Right kidney (tissue), 1 donor: ENCODE results near the gene EXTL1.

Experiments
- DNase-seq: peaks from one replicate; pipeline ENCODE4 v3.0.0-alpha.2; 2016

Gene EXTL1

DNA sequence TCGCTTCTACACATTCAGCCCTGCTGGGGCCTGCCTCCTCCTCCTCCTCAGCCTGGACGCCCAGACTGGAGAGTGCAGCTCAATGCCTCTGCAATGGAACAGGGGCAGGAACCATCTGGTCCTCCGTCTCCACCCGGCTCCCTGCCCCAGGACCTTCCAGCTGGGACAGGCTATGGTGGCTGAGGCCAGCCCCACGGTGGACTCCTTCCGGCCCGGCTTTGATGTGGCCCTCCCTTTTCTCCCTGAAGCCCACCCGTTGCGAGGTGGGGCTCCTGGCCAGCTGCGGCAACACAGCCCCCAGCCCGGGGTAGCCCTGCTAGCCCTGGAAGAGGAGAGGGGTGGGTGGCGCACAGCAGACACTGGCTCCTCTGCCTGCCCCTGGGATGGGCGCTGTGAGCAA is 1.4 kb downstream of the EXTL1 start:
- no peak for DNase-seq

DNA sequence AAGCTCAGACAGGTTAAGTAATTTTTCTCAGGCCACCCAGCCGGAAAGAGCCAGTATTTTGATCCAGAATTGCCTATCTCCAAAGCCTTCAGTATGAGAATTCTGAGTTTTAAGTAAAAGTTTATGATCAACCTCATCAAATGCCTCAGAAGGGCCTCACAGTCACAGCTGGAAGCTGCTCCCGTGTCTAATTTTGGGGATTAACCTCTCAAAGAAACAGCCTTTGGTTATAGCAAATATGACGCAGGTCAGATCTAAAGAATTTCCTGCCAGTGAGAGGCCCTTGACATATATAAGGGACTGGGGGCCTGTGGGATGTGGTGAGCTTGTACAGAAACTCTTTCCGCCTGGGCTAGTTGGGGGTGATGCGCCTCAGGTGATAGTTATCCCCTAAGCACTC is 2.3 kb downstream of the EXTL1 start:
- DNase-seq = no peak

DNA sequence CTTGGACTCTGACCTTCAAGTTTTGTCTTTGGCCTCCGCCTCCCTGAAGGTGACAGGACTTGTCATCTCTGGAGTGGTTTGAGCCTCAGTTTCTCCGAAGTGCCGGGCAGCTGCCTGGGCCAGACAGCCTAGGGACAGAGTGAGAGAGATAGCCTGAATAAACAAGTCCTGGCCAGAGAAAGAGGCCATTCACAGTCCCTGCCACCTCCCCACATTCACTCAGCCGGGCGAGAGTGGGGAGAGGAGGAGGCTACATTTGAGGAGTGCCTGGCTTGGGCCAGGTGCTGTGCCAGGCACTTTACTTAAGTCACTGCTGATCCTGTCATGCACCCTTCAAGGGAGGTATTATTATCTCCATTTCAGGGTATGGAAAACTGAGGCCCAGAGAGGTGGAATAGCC is 3.5 kb downstream of the EXTL1 start:
- no peak for DNase-seq

DNA sequence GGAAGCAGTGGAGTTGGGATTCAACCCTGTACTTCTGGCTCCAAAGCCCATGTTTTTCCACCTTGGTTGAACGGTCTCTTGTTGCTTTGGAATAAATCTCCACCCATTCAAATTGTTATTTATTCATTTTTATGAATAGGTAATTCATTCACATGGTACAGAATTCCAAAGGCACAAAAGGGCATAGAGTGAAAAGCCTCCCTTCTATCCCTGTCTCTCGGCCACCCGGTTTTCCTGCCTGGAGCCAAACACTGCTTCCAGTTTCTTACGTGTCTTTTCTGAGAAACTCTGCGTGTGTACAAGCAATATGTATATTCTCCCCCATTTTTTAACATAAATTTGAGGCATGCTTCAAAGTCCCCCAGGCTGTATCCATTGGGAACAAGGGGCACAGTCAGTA is 3.9 kb downstream of the EXTL1 start:
- no peak for DNase-seq

DNA sequence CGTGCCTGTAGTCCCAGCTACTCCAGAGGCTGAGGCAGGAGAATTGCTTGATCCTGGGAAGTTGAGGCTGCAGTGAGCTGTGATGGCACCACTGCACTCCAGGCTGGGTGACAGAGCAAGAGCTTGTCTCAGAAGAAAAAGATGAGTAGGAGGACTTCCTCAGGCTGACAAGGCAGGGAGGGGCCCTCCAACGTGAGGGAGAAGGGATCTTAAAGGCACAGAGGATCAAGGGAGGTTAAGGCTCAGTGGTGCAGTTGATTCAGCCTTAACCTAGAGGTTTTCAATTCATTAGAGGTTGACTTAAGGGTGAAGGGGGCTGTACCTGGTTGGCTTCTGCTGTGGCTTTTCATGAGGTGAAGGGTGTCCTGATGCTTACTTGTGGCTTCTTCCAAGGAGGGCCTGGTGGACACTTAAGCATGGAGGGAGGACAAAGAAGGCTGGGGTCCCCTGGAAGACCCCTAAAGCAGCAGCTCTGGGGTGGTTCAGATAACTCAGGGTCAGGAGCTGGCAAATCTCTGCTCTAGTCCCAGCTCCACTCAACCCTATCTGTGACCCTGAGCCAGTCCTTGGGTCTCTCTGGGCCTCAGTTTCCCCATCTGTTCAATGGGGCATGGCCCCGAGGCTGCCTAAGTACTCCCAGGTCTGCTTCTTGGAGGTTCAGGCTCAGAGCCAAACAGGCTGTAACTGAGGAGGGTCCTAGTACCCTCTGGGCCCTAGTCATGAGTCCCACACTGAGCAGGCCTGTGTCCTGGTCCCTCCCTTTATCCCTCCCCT is 6.3 kb downstream of the EXTL1 start:
- DNase-seq = no peak

DNA sequence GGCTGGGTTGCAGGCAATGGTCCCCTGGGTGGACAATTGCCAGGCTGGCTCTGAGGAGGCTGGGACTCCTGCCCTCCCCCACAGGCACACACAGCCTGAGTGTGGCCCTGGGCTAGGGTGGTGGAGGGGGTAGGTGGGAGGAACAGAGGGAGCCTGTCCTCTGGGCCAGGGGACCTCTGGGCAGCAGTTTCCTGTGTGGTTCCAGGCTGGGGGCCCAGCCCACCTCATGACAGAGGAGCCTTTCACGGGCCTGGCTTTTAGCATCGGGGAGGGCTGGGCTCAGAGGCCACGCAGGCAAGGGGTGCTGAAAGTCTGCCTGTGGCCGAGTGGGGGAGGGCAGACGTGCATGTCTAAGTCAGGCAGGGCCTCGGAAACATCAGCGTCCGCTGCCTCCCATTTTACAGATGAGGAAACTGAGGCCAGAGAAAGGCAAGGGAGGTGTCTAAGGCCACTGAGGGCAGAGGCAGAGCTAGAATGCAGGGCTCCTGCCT is 7.0 kb downstream of the EXTL1 start:
- DNase-seq = no peak

DNA sequence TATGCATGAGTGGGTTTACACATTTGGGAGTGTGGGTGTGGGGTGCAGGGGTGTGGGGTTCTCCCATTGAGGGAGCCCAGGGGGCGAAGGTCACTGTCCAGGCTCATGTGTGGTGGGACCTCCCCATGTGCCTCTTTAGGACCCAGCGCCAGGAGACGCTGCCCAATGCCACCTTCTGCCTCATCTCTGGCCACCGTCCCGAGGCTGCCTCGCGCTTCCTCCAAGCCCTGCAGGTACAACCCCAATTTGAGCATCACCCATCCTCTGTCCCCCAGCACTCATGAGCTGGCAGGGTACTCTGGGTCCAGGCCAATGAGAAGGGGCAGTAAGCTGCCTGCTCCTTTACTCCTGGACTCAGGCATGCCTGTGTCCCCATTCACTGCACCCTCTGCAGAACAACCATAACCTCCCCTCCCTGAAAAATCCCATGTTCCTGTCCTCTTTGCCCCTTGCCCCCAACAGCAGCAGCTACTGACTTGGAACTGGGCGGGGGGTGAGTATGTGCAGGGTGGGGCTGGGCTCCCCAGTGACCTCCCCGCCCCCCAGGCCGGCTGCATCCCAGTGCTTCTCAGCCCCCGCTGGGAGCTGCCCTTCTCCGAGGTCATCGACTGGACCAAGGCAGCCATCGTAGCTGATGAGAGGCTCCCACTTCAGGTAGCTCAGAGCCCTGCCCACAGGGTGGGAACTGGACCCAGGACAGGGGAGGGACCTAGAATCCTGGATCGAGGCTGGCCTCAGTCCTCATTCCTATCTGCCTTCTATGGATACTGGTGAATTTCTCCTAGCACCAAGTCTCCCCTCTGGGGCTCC is 7.7 kb downstream of the EXTL1 start:
- no peak for DNase-seq

DNA sequence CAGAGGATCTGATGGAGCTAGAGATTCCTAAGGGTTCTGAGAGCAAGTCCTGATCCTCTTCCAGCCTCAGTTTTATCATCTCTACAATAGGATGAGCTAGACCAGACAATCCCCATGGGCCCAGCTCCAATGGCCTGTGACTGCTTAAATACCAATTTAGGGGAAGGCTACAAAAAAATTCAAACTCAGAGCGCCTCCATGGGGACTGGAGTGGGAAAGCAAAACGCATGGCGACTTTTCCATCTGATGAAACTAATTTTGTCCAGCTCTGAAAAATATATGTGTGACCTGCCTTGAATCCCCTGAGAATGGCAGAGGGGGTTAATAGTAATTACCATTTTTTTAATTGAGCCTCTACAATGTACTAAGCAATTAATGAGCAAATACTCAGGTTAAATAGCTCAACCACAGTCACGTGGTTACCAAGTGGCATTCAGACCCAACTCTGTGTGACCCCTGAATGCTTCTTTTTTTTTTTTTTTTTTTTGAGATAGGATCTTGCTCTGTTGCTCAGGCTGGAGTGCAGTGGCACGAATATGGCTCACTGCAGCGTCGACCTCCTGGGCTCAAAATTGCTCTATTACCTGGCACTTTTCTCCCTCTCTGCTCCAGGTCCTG is 8.4 kb downstream of the EXTL1 start:
- DNase-seq = no peak

DNA sequence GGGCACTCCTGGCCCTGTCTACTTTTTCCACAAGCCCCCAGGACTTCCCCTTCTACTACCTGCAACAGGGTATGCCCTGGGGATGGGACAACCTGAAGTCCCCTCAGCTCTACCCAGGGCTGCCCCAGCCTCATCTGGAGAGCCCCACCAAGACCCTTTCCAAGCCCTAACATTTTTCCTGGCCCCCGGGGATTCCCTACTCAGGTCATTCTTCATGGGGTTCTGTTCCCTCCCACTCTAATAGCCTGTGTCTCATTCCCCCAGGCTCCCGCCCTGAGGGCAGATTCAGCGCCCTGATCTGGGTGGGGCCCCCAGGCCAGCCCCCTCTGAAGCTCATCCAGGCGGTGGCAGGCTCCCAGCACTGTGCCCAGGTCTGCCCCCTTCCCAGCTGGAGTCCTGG is 9.6 kb downstream of the EXTL1 start:
- DNase-seq = no peak

DNA sequence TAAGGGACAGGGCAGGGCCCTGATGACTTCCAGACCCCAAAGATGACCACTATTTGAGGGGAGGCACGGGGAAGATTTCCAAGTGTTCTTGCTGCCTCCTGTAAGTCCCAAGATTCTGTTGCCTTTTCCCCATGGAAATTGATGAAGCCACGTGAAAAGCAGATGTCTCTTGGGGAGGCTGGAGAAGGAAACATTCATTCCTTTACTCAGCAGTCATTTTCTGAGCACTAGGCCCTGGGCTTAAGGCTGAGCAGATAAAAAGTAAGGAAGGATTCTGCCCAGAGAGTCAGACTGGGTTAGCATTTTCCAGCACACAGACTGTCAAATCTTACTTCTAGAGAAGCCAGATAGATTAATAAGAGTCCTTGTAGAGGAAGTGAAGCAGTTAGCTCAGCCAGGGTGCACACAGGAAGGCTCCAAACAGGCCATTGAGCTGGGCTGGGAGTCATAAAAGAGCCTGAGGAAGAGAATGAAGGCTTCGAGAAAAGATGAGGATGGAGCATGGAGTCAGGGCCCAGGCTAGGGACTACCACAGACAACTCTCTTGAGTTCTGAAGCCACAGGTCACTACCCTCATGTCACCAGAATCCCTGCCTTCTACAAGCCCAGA is 10.1 kb downstream of the EXTL1 start:
- DNase-seq = no peak

DNA sequence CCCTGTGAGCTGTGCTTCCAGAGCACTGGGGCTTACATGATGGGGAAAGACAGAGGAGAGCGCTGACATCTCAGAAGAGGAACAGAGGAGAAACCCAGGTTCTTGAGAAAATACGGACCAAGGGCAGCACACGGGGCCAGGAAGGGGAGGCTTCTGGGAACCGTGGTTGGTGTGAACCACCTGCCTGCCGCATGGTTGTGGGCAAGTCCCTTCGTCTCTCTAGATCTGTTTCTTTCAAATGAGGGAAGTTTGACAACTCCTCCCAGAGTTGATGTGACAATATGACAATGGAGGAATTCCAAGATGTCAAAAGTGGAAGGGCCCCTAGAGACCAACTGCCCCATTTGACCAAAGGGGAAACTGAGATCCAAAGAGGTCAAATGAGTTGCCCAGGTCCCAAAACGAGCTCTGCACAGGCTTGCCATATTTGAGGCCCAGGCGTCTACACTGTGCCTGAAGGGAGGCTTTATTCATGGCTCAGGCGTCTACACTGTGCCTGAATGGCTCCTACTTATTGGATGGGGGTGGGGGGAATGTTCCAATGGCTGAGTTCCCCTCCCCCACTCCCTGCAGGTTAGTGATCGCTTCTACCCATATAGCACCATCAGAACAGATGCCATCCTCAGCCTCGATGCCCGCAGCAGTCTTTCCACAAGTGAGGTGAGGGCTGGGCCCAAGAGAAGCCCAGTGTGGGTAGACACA is 11.2 kb downstream of the EXTL1 start:
- no peak for DNase-seq

DNA sequence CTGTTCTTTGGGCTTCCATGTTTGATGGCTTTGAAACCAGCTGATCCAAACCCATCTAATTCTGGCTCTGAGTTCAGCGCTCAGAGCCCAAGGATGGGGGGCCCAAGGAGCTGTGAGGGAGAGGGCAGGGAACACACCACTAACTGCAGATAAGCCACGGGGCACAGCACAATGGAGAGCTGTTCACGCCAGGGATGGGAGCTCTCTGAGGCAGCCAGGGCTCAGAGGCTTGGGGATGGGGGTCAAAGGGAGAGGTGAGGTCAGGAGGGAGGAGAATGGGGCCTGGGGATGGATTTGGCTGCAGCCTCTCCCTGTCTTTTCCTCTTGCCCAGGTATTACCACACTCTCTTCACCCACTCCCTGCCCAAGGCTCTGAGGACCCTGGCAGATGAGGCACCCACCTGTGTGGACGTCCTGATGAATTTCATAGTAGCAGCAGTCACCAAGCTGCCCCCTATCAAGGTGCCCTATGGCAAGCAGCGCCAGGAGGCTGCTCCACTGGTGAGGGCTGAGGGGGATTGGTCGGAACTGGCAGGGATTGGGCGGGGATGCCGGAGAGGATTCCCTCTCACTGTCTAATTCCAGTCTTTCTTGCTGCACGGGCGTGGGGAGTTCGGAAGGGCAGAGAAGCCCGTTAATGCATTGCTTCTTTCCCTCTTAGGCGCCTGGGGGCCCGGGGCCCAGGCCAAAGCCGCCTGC is 13.1 kb downstream of the EXTL1 start:
- DNase-seq = no peak

DNA sequence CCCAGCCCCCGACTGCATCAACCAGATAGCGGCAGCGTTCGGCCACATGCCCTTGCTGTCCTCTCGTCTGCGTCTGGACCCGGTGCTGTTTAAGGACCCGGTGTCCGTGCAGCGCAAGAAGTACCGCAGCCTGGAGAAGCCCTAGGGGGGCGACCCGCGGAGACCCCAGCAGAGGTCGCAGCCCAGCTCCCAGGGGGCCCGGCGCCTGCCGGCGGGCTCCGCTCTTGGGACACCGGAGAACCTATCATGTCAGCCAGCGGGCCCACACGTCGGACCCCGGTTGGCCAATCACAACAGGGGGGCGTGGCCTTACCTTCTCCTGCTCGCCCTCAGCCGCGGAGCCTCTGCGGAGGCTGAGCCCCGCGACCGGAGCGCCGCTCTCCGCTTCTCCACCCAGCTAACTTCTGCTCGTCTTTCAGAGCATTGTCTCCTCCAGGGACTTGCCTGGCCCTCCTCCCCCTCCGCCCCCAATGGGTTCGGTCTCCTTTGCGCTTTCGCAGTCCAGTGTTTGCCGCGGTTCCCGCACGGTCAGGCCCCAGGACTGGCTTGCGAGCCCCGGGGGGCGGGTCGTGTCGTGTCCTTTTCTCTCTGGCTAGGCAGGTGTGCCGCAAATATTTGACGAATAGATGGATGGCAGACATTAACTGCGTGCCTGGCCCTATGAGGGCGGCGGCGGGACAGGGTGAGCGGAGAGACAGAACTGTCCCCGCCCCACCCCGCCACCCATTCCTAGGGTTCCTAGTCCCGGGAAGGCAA is 13.8 kb downstream of the EXTL1 start:
- peak; percentile 95 for DNase-seq

DNA sequence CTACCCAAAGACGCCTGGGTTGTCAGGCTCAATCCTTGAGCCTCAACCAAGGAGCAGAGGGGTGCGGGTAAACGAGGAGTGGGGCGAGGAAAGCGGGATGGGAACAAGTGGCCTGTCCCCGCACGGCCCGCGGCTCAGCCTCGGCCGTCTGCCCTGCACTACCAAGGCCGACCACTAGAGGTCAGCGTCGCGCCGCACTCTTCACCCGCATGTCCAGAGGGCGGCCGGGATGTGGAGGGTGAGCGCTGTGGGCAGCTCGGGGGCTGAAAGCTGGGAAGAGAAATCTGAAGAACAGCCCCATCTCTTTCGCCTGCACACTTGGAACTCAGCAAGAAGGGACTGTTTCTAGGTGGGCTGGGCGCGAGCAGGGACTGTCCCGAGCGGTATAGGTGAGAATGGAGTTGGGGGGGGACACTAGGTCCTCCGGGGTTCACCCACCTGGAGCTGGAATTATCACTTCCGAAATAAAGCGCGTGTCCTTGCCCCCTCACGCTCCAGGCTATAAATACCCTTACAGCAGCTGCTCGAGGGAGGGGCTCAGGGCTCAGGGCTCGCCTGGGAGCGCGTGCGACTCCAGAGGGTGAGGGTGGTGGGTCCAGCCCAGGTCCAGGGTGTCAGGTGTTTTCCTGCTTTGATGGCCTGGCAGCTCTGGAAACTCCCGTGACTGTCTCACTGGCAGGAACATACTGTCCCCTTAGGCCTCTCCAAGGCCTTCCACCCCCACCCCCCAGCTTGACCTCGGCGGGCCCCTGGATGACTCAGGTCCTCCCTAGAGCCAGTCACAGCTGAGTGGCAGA is 14.6 kb downstream of the EXTL1 start:
- DNase-seq = peak; percentile 88

DNA sequence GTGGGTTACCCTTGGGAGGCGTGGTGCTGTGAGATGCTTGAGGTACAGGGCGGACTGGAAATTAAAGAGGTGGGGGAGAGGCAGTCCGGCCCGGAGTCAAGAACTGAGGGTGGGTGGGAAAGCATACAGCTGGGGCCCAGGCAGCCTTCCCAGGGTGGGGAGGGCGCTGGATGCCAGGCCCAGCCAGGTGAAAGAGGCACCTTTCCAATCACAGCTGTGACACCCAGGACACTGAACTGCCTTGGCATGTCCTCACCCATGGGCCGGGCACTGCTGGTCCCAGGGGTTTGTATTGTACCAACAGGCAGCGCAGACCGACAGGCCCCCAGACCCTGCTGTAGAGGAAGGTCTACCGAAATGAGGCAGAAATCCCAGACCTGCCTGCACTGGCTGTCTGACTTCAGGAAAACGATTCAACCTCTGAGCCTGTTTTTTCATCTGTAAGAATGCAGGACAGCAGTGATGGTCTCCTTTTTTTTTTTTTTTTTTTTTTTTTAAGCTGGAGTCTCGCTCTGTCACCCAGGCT is 15.2 kb downstream of the EXTL1 start:
- DNase-seq = no peak

DNA sequence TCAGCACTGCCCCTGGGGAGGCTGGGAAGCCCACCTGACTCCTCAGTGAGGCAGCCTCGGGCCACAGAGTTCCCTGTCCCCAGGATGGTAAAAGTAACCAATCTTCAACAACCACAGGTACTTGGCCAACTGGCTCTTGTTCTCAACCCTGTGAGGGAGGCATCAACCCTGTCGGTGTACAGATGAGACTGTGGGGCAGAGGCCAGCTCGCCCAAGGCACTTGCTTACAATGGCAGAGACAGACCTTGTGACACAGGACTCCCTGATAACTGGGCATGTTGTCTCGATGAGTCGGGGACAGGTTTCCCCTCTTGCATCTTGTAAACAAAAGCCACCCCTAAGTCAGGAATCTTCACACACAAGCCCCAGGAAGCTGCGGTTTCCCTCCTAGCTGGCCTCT is 16.3 kb downstream of the EXTL1 start:
- DNase-seq = no peak

DNA sequence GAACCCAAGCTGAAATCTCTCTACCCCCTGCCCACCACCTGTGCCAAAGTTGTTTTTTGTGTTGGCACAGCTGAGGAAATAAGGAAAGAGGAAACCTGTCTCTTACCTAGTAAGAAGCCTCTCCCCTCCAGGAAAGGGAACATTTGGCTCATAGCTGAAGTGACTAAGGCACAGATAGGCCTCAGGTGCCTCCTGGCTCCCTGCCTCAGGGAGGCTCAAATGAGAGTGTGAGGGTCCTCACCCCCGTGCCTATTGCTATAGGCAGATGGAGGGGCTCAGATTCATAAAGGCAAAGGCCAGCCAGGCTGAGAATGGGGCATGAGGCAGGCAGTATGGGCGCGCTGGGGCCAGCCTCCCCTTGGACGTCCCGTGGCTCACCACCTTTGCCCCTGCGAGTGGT is 16.9 kb downstream of the EXTL1 start:
- no peak for DNase-seq

DNA sequence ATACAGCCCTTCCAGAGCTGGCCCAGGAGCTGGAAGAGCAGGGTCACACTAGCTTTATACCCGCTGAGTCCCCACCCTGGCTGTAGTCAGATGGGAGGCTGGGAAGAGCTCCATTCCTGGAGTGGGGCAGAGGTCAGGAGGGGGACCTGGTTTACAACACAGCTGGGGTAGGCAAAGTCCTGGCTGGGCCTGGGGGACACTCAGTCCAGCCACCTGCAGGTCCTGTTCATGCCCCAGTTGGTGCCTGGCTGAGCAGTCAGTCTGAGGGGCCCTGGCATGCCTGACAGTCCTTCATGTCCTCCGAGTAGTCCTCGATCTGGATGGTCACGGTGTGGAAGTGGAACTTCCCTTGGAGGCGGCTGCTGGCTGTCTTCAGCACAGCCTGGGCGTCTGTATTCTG is 17.3 kb downstream of the EXTL1 start:
- no peak for DNase-seq

DNA sequence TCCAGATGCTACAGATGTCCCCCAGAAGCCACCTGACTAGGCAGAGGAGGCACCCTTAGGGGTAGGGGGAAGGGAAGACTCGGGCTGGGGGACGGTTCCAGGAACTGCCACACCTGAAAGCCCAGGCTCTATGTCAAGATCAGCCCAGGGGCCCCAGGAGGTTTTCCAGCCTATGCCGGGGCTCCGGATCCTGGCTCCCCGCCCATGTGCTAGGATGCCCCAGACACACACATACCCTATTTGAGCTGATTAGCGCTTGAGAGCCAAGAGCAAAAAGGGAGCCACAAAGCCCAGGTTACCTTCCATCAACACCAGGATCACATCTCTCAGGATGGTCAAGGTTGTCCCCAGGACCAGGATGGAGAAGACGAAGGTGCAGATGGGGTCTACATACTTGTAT is 19.8 kb downstream of the EXTL1 start:
- DNase-seq = no peak

DNA sequence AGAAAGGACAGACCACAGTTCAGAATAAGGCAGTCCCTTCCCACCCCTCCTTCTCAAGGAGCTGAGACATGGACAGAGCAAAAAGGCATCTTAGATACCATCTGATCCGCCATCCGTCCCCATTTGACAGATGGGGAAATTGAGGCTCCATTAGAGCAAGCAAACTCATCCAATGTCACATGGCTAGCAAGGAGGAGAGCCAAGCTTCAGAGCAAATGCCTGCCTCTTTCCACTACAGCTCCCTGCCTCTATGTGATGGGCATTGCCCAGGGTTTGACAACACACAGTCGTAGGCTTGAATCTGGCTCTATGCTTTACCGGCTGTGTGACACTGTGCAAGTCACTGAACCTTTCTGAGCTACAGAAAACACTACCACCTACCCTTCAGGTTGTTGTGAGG is 20.4 kb downstream of the EXTL1 start:
- no peak for DNase-seq
